HG03575 (cell line): ENCODE results near the gene GRIA4.
A peak's percentile ranks its signal among the peaks of the same experiment; 100 is the strongest.

Experiments used
- ATAC-seq: cut with Tn5 transposase; IDR thresholded peaks from one replicate; pipeline ENCODE4 v1.9.1; 2021; ENCODE audit not compliant: unreplicated experiment, insufficient number of reproducible peaks, low FRiP score; ENCODE audit errors: extremely low read depth

The GRIA4 gene

GRCh38 chr11:105609832-105610781 lies at the start of gene GRIA4:
Gene GRIA4 (plus strand): TSS chr11:105610073. CDS start chr11:105610998, 925 bp downstream.
- ATAC-seq: no peak

GRCh38 chr11:105573091-105573490 lies 36.8 kb upstream of the GRIA4 start:
- no peak for ATAC-seq

- ATAC-seq: no peak
Measured at GRCh38 chr11:105574974-105575373, 34.9 kb upstream of the GRIA4 start.

GRCh38 chr11:105577641-105578040 lies 32.2 kb upstream of the GRIA4 start:
- ATAC-seq: no peak

GRCh38 chr11:105579111-105579510 lies 30.8 kb upstream of the GRIA4 start:
- no peak for ATAC-seq

GRCh38 chr11:105582497-105582896 lies 27.4 kb upstream of the GRIA4 start:
- no peak for ATAC-seq

GRCh38 chr11:105588001-105588400 lies 21.9 kb upstream of the GRIA4 start:
- ATAC-seq: no peak

GRCh38 chr11:105589346-105589745 lies 20.5 kb upstream of the GRIA4 start:
- ATAC-seq: no peak

- ATAC-seq: no peak
Measured at GRCh38 chr11:105592035-105592434, 17.8 kb upstream of the GRIA4 start.

- no peak for ATAC-seq
Measured at GRCh38 chr11:105598371-105598770, 11.5 kb upstream of the GRIA4 start.

- no peak for ATAC-seq
Measured at GRCh38 chr11:105603156-105603555, 6.7 kb upstream of the GRIA4 start.

- ATAC-seq: peak; percentile 57
Measured at GRCh38 chr11:105609341-105609781, 512 bp upstream of the GRIA4 start.

GRCh38 chr11:105610871-105611571 lies 1.1 kb downstream of the GRIA4 start:
- ATAC-seq: no peak

GRCh38 chr11:105611572-105612441 lies 1.9 kb downstream of the GRIA4 start:
- no peak for ATAC-seq

- ATAC-seq: no peak
Measured at GRCh38 chr11:105612771-105613170, 2.9 kb downstream of the GRIA4 start.

- no peak for ATAC-seq
Measured at GRCh38 chr11:105613183-105613582, 3.3 kb downstream of the GRIA4 start.

- ATAC-seq: no peak
Measured at GRCh38 chr11:105618343-105618955, 8.6 kb downstream of the GRIA4 start.

GRCh38 chr11:105619556-105619955 lies 9.7 kb downstream of the GRIA4 start:
- no peak for ATAC-seq

GRCh38 chr11:105622016-105622415 lies 12.1 kb downstream of the GRIA4 start:
- ATAC-seq: no peak
